NCI-H510A treated with DMSO at 0.1 percent for 48 hours (cell line): ENCODE measurements around the gene AZU1.

Experiments
- DNase-seq: peaks from one replicate; lab custom pipeline; 2025; lab: John Stamatoyannopoulos, UW

The AZU1 gene

GRCh38 chr19:855566-856120, 28.0 kb downstream of the AZU1 start:
- no peak for DNase-seq

- DNase-seq: no peak
Observed at GRCh38 chr19:858284-858683, 30.6 kb downstream of the AZU1 start.

GRCh38 chr19:858868-859843, 31.5 kb downstream of the AZU1 start, which contains the start of gene CFD:
TSS of gene CFD (plus strand) at chr19:859664. CDS start at chr19:859690, 26 bp downstream.
- no peak for DNase-seq

GRCh38 chr19:861141-861755, 33.6 kb downstream of the AZU1 start:
- no peak for DNase-seq

- no peak for DNase-seq
Observed at GRCh38 chr19:861756-862580, 34.3 kb downstream of the AZU1 start.

GRCh38 chr19:862581-863314, 35.1 kb downstream of the AZU1 start:
- no peak for DNase-seq

DNA sequence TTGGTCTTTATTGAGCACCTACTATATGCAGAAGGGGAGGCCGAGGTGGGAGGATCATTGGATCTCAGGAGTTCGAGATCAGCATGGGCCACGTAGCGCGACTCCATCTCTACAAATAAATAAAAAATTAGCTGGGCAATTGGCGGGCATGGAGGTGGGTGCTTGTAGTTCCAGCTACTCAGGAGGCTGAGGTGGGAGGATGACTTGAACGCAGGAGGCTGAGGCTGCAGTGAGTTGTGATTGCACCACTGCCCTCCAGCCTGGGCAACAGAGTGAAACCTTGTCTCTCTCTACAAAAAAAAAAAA, 35.6 kb downstream of the AZU1 start:
- no peak for DNase-seq

GRCh38 chr19:866769-867300, 39.2 kb downstream of the AZU1 start:
- no peak for DNase-seq

DNA sequence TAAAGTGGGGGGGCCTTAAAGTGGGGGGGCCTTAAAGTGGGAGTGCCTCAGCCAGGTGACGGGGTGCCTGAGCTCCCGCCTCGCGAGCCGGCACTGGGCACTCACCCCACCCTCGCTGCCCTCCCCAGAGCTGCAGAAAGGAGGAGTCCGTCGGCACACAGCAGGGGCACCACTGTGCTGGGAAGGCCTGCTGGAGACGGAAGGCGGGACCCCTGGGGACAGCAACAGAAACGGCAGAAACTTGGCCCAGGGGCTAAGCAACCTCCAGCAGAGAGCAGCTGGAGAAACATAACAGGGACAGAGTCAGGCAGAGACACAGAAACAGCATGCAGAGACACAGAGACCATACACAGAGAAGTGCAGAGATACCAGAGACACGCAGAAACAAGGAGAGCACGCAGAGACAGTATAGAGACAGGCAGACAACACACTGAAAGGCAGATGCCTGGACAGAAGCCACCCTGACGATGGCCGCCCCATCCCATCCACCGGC, 39.7 kb downstream of the AZU1 start:
- no peak for DNase-seq

DNA sequence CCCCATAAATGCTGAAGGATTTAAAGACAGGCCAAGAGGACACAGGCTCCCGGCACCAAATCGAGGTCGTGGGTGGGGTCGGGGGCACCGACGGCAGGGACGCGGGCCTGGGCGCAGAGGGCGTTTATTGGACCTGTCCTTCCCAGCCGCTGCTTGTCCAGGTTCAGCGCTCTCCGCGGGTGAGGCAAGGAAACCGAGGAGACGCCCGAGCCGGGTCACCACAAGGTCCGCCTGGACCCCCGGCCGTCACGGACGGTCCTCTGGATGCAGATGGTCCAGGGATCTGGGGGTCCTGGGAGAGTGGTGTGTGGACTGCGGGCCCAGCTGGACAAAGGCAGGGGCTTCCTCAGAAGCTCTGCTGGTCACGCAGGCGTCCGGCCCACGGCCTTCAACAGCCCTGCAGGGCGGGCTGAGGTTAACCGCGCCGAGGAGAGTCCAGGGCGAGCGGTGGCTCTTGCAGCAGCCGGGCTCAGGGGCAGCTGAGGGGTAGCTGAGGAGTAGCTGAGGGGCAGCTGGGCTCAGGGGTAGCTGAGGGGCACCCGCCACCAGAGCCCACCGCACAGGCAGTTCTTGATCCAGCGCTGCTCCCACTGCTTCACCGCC, 40.3 kb downstream of the AZU1 start:
- DNase-seq: no peak

DNA sequence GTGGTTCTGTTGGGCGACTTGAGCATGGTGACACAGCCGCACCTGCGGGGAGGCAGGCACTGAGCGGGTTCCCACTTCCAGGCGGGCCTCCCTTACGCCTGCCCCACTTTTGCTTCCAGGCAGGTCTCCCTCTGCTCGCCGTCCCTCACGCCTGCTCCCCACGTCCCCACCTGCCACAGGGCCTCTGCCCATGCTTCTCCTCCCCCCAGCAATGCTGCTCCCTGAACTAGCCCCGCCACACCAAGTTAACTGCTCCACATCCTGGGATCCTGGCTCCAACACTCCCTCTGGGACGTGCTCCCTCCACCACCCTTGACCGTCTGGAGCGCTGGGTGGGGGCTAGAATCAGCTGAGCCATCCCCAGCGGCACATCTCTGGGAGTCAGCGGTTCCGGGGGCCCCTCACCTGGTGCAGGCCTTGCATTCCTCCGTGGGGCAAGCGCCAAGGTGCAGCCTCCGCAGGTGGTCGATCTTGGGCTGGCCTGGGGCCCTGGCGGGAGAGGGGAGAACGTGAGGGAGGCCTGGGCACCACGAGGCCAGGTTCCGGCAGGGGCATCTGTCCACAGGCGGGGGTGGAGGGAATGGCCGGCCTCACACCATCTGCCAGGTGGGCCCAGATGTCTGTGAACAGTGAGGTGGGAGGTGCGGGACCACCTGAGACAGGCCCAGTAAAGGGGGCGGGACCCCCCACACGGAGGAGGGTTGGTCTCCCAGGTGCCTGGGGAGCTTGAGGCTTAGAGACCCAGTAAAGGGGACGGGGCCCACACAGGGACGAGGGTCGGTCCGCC, 41.0 kb downstream of the AZU1 start:
- no peak for DNase-seq

GRCh38 chr19:869245-870177, 41.9 kb downstream of the AZU1 start:
- DNase-seq: no peak

DNA sequence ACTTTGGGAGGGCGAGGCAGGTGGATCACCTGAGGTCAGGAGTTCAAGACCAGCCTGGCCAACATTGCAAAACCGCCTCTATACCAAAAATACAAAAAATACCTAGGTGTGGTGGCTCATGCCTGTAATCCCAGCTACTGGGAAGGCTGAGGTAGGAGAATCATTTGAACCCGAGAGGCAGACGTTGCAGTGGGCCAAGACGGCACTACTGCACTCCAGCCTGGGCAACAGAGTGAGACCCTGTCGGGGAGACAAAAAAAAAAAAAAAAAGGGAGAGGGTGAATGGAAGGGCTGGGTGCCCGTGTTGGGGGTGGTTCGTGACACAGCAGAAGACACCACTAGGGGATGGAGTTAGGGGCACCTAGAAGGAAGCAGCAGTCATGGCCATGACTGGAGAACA, 42.7 kb downstream of the AZU1 start:
- DNase-seq: no peak

DNA sequence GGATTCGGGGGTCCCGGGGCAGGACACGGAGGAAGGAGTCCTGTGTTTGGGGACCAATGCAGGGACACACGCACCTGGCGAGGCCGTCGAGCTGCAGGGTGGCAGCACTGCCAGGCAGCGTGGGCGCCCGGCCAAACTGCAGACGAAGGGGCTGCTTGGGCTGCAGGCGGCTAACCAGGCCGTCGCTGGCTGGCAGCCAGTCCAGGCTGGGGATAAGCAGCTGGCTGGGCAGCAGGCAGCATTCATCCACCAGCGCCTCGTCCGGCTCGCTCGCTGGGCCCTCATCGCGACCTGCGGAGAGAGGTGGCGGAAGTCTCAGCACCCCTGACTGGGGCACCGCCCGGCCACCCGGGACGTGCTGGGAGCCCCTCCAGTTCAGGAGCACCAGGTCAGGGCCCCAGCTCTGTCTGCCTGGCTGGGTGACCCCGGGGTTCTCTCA, 43.3 kb downstream of the AZU1 start:
- no peak for DNase-seq

GRCh38 chr19:871446-872265, 44.0 kb downstream of the AZU1 start:
- DNase-seq: no peak

- no peak for DNase-seq
Observed at GRCh38 chr19:872266-872951, 44.8 kb downstream of the AZU1 start.

- no peak for DNase-seq
Observed at GRCh38 chr19:873084-873483, 45.4 kb downstream of the AZU1 start.
